Gastroesophageal sphincter (tissue), 3 donors: Measurements from ENCODE around the gene TAF12.

Experiments
- CTCF ChIP-seq, 4 experiments: fragments of 200-600 bp in 2 of 4; fragments of 450-650 bp in 2 of 4; sonication (generic) in 1 of 4; IDR thresholded peaks; one replicate each; pipeline ENCODE4 v1.5.1; 2017 to 2019; ENCODE audit warnings: antibody characterized with exemption in 4 of 4, mild to moderate bottlenecking in 2 of 4, moderate library complexity in 2 of 4
- POLR2A ChIP-seq, 2 donors: fragments of 450-650 bp; IDR thresholded peaks; one replicate each; pipeline ENCODE4 v1.6.1; 2017; ENCODE audit warnings: antibody characterized with exemption in 2 of 2, mild to moderate bottlenecking in 2 of 2, moderate library complexity in 1 of 2

GRCh38 chr1:28644494-28644893 lies 1.6 kb upstream of the TAF12 start:
- TF ChIP-seq POLR2A (IDR thresholded peaks at IDR 0.05) (no peak), CTCF (IDR thresholded peaks at IDR 0.05) (no peak)
